ENCODE data around the gene CDC42EP1.

GRCh38 chr22:37535159-37535558, 25.1 kb upstream of the CDC42EP1 start:
- TF ChIP-seq CTCF (IDR thresholded peaks at IDR 0.05; ENCODE audit: extremely low read depth in 1 of 2, insufficient read depth in 1 of 2, low read depth in 1 of 2, low read length in 2 of 2): no peak
- TF ChIP-seq POLR2AphosphoS5 (IDR thresholded peaks at IDR 0.05; ENCODE audit: insufficient read depth, low read depth, low read length): no peak
- no peak for TF ChIP-seq MYC (IDR thresholded peaks at IDR 0.05; ENCODE audit: low read depth, low read length)
- no peak for TF ChIP-seq EZH2 (IDR thresholded peaks at IDR 0.05; ENCODE audit: borderline replicate concordance, low read depth, low read length, severe bottlenecking)
- no peak for TF ChIP-seq POLR2A (IDR thresholded peaks at IDR 0.05; ENCODE audit: low read depth, low read length)
- no peak for TF ChIP-seq GATA2 (IDR thresholded peaks at IDR 0.05; ENCODE audit: insufficient read depth, insufficient read length, low read depth, low read length)
- TF ChIP-seq MAX (IDR thresholded peaks at IDR 0.05; ENCODE audit: insufficient read depth, insufficient read length): no peak

Data from endothelial cell of umbilical vein (primary cell).